Panc1 (cell line): Measurements from ENCODE around the gene WFS1. TPM values are rescaled to one million over a fixed set of nuclear protein-coding genes. Genes with fewer than 3 reads are reported as not detected.

Experiments
- ATAC-seq: fragments of 200-7000 bp; cut with Tn5 transposase; 2 replicates; pipeline ENCODE4 v1.9.1; 2020; ENCODE audit warnings: mild to moderate bottlenecking, moderate library complexity
- BruUV-seq: library from RNA; stranded (reverse); fragments of 400-500 nt; replicated peaks from 2 replicates; lab custom pipeline; 2021; lab: Mats Ljungman, UMichigan
- CTCF ChIA-PET: fragments of 300-600 bp; sonication (Branson Sonifier 250); formaldehyde crosslinking; loops from one replicate; lab custom pipeline; 2022; ENCODE audit warnings: antibody characterized with exemption; lab: Charles Lee
- POLR2A ChIA-PET: fragments of 300-600 bp; sonication (Branson Sonifier 250); formaldehyde crosslinking; loops from one replicate; lab custom pipeline; 2022; ENCODE audit warnings: antibody characterized with exemption; lab: Charles Lee
- DNase-seq: peaks from one replicate; pipeline ENCODE4 v3.0.0-alpha.2; 2010; ENCODE audit warnings: low read depth, low spot score
- H3K27ac ChIP-seq: 2 replicates; pipeline ENCODE4 v1.5.1; 2011; ENCODE audit warnings: mild to moderate bottlenecking, low read length, inconsistent platforms
- H3K27me3 ChIP-seq: fragments of 200-500 bp; sonication (Bioruptor generic); 2 replicates; pipeline ENCODE4 v1.6.0; 2014; ENCODE audit warnings: low read length, inconsistent platforms; ENCODE audit not compliant: control insufficient read depth, insufficient read depth
- H3K36me3 ChIP-seq: fragments of 200-500 bp; sonication (Bioruptor generic); 2 replicates; pipeline ENCODE4 v1.5.1; 2014; ENCODE audit warnings: inconsistent platforms, mild to moderate bottlenecking, low read length, moderate library complexity; ENCODE audit not compliant: control insufficient read depth, insufficient read depth
- H3K4me1 ChIP-seq: 2 replicates; pipeline ENCODE4 v1.5.1; 2011; ENCODE audit warnings: inconsistent platforms, mild to moderate bottlenecking, low read length, moderate library complexity; ENCODE audit not compliant: control insufficient read depth, insufficient read depth
- H3K4me3 ChIP-seq, 2 experiments: 2 replicates each; pipeline ENCODE4 v1.5.1; 2011 to 2012; ENCODE audit warnings: low read depth in 2 of 2, low read length in 2 of 2, mild to moderate bottlenecking in 2 of 2, inconsistent platforms in 1 of 2, moderate library complexity in 1 of 2
- H3K9me3 ChIP-seq: fragments of 200-500 bp; sonication (Bioruptor generic); 2 replicates; pipeline ENCODE4 v1.5.1; 2014; ENCODE audit warnings: low read depth, mild to moderate bottlenecking, inconsistent platforms, low read length, moderate library complexity; ENCODE audit not compliant: control insufficient read depth, insufficient read depth
- CTCF ChIP-seq: fragments of 450-650 bp; IDR thresholded peaks from 2 replicates; pipeline ENCODE4 v1.5.1; 2017; ENCODE audit warnings: mild to moderate bottlenecking
- POLR2AphosphoS5 ChIP-seq: IDR thresholded peaks from 2 replicates; pipeline ENCODE4 v1.6.1; 2012; ENCODE audit warnings: mild to moderate bottlenecking, low read depth, low read length, moderate library complexity
- SIN3A ChIP-seq: IDR thresholded peaks from 2 replicates; pipeline ENCODE4 v1.6.1; 2012; ENCODE audit warnings: low read depth, mild to moderate bottlenecking, low read length, moderate library complexity, borderline replicate concordance; ENCODE audit not compliant: insufficient read depth
- TCF7L2 ChIP-seq: IDR thresholded peaks from 2 replicates; pipeline ENCODE4 v1.6.1; 2011; ENCODE audit warnings: mild to moderate bottlenecking, low read depth, low read length, inconsistent platforms
- in situ Hi-C: cut with HindIII; loops from 2 replicates; pipeline ENCODE4 v1.10.0; 2016; ENCODE audit warnings: low sequenced_read_pairs, low pct_unique_long_range_greater_than_20kb
- intact Hi-C: fragments of 100-400 bp; cut with micrococcal nuclease; formaldehyde crosslinking; loops from one replicate; pipeline ENCODE4 v1.10.0; 2022; ENCODE audit not compliant: unreplicated experiment
- total RNA-seq: library from RNA; stranded (reverse); gene quantifications from one replicate; pipeline ENCODE4 v1.2.1, GENCODE V29; 2021; ENCODE audit not compliant: unreplicated experiment
- TF ChIP-seq, protein P1 (sequence below), 2 experiments: IDR thresholded peaks; 2 replicates each; pipeline ENCODE4 v1.6.1; 2011 to 2012; ENCODE audit warnings: low read depth in 2 of 2, control low read depth in 1 of 2, low read length in 1 of 2, mild to moderate bottlenecking in 1 of 2, moderate library complexity in 1 of 2; ENCODE audit not compliant: insufficient read depth in 1 of 2

The WFS1 gene
- total RNA-seq, 1 experiment from 2014 or later, result 67.5 TPM

DNA sequence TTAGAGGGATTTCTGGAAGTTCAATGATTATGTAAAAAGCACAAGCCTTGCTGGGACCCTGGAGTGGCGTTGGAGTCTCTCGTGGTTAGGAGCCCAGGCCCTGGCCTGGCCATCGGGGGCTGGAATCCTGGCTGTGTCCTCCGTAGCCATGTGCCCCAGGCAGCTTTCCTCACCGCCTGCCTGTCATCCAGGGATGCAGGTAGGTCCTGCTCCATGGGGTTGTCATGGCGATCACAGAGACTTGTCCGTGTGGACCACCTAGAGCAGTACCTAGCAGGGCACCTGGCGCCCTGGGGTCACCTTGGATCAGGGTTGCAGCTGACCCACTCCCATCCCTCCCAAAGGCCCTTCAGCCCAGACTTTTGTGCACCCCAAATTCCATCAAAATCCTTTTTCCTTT lies 30.2 kb upstream of the WFS1 start:
- H3K36me3 ChIP-seq, result no peaks in the 10 kb centered on the region
- H3K27ac ChIP-seq, result no peak overlapping the region
- H3K4me3 ChIP-seq, result no peak overlapping the region
- POLR2A ChIA-PET, result no interaction called here
- no peaks in the 10 kb centered on the region for H3K9me3 ChIP-seq
- no peaks in the 10 kb centered on the region for H3K4me1 ChIP-seq
- CTCF ChIA-PET, result no interaction called here
- BruUV-seq, result no TSS peak
- TF ChIP-seq SIN3A, result no peak
- TF ChIP-seq, protein P1, sequence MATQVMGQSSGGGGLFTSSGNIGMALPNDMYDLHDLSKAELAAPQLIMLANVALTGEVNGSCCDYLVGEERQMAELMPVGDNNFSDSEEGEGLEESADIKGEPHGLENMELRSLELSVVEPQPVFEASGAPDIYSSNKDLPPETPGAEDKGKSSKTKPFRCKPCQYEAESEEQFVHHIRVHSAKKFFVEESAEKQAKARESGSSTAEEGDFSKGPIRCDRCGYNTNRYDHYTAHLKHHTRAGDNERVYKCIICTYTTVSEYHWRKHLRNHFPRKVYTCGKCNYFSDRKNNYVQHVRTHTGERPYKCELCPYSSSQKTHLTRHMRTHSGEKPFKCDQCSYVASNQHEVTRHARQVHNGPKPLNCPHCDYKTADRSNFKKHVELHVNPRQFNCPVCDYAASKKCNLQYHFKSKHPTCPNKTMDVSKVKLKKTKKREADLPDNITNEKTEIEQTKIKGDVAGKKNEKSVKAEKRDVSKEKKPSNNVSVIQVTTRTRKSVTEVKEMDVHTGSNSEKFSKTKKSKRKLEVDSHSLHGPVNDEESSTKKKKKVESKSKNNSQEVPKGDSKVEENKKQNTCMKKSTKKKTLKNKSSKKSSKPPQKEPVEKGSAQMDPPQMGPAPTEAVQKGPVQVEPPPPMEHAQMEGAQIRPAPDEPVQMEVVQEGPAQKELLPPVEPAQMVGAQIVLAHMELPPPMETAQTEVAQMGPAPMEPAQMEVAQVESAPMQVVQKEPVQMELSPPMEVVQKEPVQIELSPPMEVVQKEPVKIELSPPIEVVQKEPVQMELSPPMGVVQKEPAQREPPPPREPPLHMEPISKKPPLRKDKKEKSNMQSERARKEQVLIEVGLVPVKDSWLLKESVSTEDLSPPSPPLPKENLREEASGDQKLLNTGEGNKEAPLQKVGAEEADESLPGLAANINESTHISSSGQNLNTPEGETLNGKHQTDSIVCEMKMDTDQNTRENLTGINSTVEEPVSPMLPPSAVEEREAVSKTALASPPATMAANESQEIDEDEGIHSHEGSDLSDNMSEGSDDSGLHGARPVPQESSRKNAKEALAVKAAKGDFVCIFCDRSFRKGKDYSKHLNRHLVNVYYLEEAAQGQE (IDR thresholded peaks at IDR 0.05; ENCODE audit: insufficient read depth in 1 of 2, low read depth in 2 of 2, low read length in 1 of 2), result no peak
- no peak for TF ChIP-seq POLR2AphosphoS5
- TF ChIP-seq TCF7L2, result no peak
- no peak for TF ChIP-seq CTCF
- ATAC-seq (no peak), DNase-seq (no peak)
- H3K27me3 ChIP-seq, result no peaks in the 10 kb centered on the region
- in situ Hi-C loops (no loop called here), intact Hi-C loops (no loop called here)

DNA sequence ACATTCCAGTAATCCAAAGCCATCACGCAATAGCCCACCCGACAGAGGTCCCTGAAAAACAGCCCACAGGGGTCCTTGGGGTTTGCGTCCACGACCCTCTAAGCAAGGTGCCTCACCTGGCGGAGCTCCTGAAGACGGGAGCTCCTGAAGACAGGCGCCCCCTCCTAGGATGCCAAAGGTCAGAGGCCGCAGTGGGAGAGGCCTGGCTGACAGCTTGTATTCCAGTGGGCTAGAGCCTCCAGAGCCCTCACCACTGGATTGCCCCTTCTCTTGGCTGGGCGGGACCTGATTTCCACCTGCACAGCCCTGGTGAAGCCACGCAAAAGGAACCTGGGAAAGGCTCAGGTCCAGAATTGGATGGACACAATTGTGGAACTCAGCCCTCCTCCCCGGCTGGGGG lies 29.7 kb upstream of the WFS1 start:
- ATAC-seq (no peak), DNase-seq (no peak)
- BruUV-seq, result no TSS peak
- ChIA-PET POLR2A (no interaction called here), CTCF (no interaction called here)
- Histone ChIP-seq H3K9me3 (no peaks in the 10 kb centered on the region), H3K4me3 (no peak overlapping the region), H3K36me3 (no peaks in the 10 kb centered on the region), H3K4me1 (no peaks in the 10 kb centered on the region), H3K27ac (no peak overlapping the region), H3K27me3 (no peaks in the 10 kb centered on the region)
- TF ChIP-seq CTCF (no peak), TCF7L2 (no peak), POLR2AphosphoS5 (no peak), SIN3A (no peak)
- intact Hi-C loops (no loop called here), in situ Hi-C loops (no loop called here)
